ENCODE data around the gene HMSD. TPM values are rescaled to one million over a fixed set of nuclear protein-coding genes. Genes with fewer than 3 reads are reported as not detected.
A peak's percentile ranks its signal among the peaks of the same experiment; 100 is the strongest.
"Not testable (repeated sequence)": the region's sequence is repeated elsewhere in the genome, so short reads cannot be mapped to it uniquely, and the experiment has no call there.

HMSD gene
- total RNA-seq, 2 donors from 2014 or later: 3.3 to 24.2 TPM

GRCh38 chr18:63936156-63936931 lies 12.8 kb upstream of the HMSD start:
- Mint-ChIP-seq H3K9me3 (no peaks in the 10 kb centered on the region), H3K4me1 (no peaks in the 10 kb centered on the region), H3K4me3 (no peak overlapping the region), H3K27me3 (peaks cover 10% of the 10 kb centered on the region), H3K27ac (no peak overlapping the region), H3K36me3 (ENCODE audit: low read depth) (no peaks in the 10 kb centered on the region)
- ATAC-seq (replicated peaks): peak; percentile 96

GRCh38 chr18:63936932-63937393 lies 12.1 kb upstream of the HMSD start:
- Mint-ChIP-seq H3K27me3 (peaks cover 14% of the 10 kb centered on the region), H3K4me3 (no peak overlapping the region), H3K27ac (no peak overlapping the region), H3K9me3 (no peaks in the 10 kb centered on the region), H3K4me1 (no peaks in the 10 kb centered on the region), H3K36me3 (ENCODE audit: low read depth) (no peaks in the 10 kb centered on the region)
- peak; percentile 33 for ATAC-seq (replicated peaks)

- ATAC-seq (replicated peaks): no peak
- H3K27me3 Mint-ChIP-seq: peaks cover 31% of the 10 kb centered on the region
- H3K9me3 Mint-ChIP-seq: no peaks in the 10 kb centered on the region
- H3K4me1 Mint-ChIP-seq: no peaks in the 10 kb centered on the region
- no peaks in the 10 kb centered on the region for H3K36me3 Mint-ChIP-seq (ENCODE audit: low read depth)
- H3K4me3 Mint-ChIP-seq: no peak overlapping the region
- H3K27ac Mint-ChIP-seq: no peak overlapping the region
Observed at GRCh38 chr18:63940008-63940407, 9.1 kb upstream of the HMSD start.

- H3K27ac Mint-ChIP-seq; H3K9me3 Mint-ChIP-seq; H3K36me3 Mint-ChIP-seq (ENCODE audit: low read depth); ATAC-seq (replicated peaks); H3K4me1 Mint-ChIP-seq; H3K4me3 Mint-ChIP-seq: not testable (repeated sequence)
- peaks cover 28% of the 10 kb centered on the region for H3K27me3 Mint-ChIP-seq
Observed at GRCh38 chr18:63940543-63941050, 8.5 kb upstream of the HMSD start.

GRCh38 chr18:63947051-63947790 lies 1.9 kb upstream of the HMSD start:
- Mint-ChIP-seq H3K9me3 (peaks cover 5% of the 10 kb centered on the region), H3K4me3 (no peak overlapping the region), H3K27ac (peak overlapping the region; percentile 72), H3K4me1 (peaks cover 19% of the 10 kb centered on the region), H3K36me3 (ENCODE audit: low read depth) (peaks cover 7% of the 10 kb centered on the region), H3K27me3 (peaks cover 29% of the 10 kb centered on the region)
- no peak for ATAC-seq (replicated peaks)

- Mint-ChIP-seq H3K9me3 (peaks cover 5% of the 10 kb centered on the region), H3K4me1 (peaks cover 19% of the 10 kb centered on the region), H3K36me3 (ENCODE audit: low read depth) (peaks cover 20% of the 10 kb centered on the region), H3K27ac (peak overlapping the region; percentile 56), H3K4me3 (peak overlapping the region; percentile 58), H3K27me3 (peaks cover 17% of the 10 kb centered on the region)
- peak; percentile 60 for ATAC-seq (replicated peaks)
Observed at GRCh38 chr18:63951302-63951705, 2.2 kb downstream of the HMSD start.

- Mint-ChIP-seq H3K36me3 (ENCODE audit: low read depth) (peaks cover 20% of the 10 kb centered on the region), H3K9me3 (peaks cover 5% of the 10 kb centered on the region), H3K27ac (no peak overlapping the region), H3K4me1 (peaks cover 10% of the 10 kb centered on the region), H3K27me3 (peaks cover 15% of the 10 kb centered on the region), H3K4me3 (no peak overlapping the region)
- no peak for ATAC-seq (replicated peaks)
Observed at GRCh38 chr18:63953811-63954210, 4.7 kb downstream of the HMSD start.

- peak; percentile 42 for ATAC-seq (replicated peaks)
- Mint-ChIP-seq H3K9me3 (no peaks in the 10 kb centered on the region), H3K27ac (no peak overlapping the region), H3K4me1 (peaks cover 2% of the 10 kb centered on the region), H3K36me3 (ENCODE audit: low read depth) (peaks cover 13% of the 10 kb centered on the region), H3K4me3 (no peak overlapping the region), H3K27me3 (peaks cover 22% of the 10 kb centered on the region)
Observed at GRCh38 chr18:63956755-63957154, 7.7 kb downstream of the HMSD start.

GRCh38 chr18:63960891-63961290 lies 11.8 kb downstream of the HMSD start:
- Mint-ChIP-seq H3K4me3 (no peak overlapping the region), H3K36me3 (ENCODE audit: low read depth) (no peaks in the 10 kb centered on the region), H3K9me3 (no peaks in the 10 kb centered on the region), H3K4me1 (peaks cover 9% of the 10 kb centered on the region), H3K27me3 (peaks cover 16% of the 10 kb centered on the region), H3K27ac (no peak overlapping the region)
- ATAC-seq (replicated peaks): no peak

GRCh38 chr18:63961435-63961980 lies 12.4 kb downstream of the HMSD start:
- H3K9me3 Mint-ChIP-seq: no peaks in the 10 kb centered on the region
- H3K4me1 Mint-ChIP-seq: peaks cover 9% of the 10 kb centered on the region
- H3K36me3 Mint-ChIP-seq (ENCODE audit: low read depth): no peaks in the 10 kb centered on the region
- H3K4me3 Mint-ChIP-seq: no peak overlapping the region
- no peak for ATAC-seq (replicated peaks)
- H3K27me3 Mint-ChIP-seq: peaks cover 14% of the 10 kb centered on the region
- peak overlapping the region; percentile 7 for H3K27ac Mint-ChIP-seq

- no peaks in the 10 kb centered on the region for H3K36me3 Mint-ChIP-seq (ENCODE audit: low read depth)
- no peaks in the 10 kb centered on the region for H3K9me3 Mint-ChIP-seq
- ATAC-seq (replicated peaks): peak; percentile 84
- peaks cover 9% of the 10 kb centered on the region for H3K4me1 Mint-ChIP-seq
- peaks cover 10% of the 10 kb centered on the region for H3K27me3 Mint-ChIP-seq
- no peak overlapping the region for H3K4me3 Mint-ChIP-seq
- peak overlapping the region; percentile 7 for H3K27ac Mint-ChIP-seq
Observed at GRCh38 chr18:63962137-63962536, 13.0 kb downstream of the HMSD start.

- no peak overlapping the region for H3K27ac Mint-ChIP-seq
- peaks cover 7% of the 10 kb centered on the region for H3K27me3 Mint-ChIP-seq
- H3K4me1 Mint-ChIP-seq: peaks cover 9% of the 10 kb centered on the region
- H3K9me3 Mint-ChIP-seq: no peaks in the 10 kb centered on the region
- H3K36me3 Mint-ChIP-seq (ENCODE audit: low read depth): no peaks in the 10 kb centered on the region
- no peak overlapping the region for H3K4me3 Mint-ChIP-seq
- peak; percentile 57 for ATAC-seq (replicated peaks)
Observed at GRCh38 chr18:63963615-63964256, 14.6 kb downstream of the HMSD start.

GRCh38 chr18:63964908-63965307 lies 15.8 kb downstream of the HMSD start:
- H3K4me1 Mint-ChIP-seq: peaks cover 9% of the 10 kb centered on the region
- peaks cover 3% of the 10 kb centered on the region for H3K36me3 Mint-ChIP-seq (ENCODE audit: low read depth)
- no peak overlapping the region for H3K4me3 Mint-ChIP-seq
- H3K9me3 Mint-ChIP-seq: no peaks in the 10 kb centered on the region
- H3K27ac Mint-ChIP-seq: no peak overlapping the region
- ATAC-seq (replicated peaks): no peak
- H3K27me3 Mint-ChIP-seq: peaks cover 7% of the 10 kb centered on the region

GRCh38 chr18:63965716-63966330 lies 16.7 kb downstream of the HMSD start:
- Mint-ChIP-seq H3K36me3 (ENCODE audit: low read depth) (peaks cover 8% of the 10 kb centered on the region), H3K4me1 (peaks cover 12% of the 10 kb centered on the region), H3K27ac (no peak overlapping the region)

More at GRCh38 chr18:63965716-63966330, 16.7 kb downstream of the HMSD start:
- Mint-ChIP-seq H3K9me3 (no peaks in the 10 kb centered on the region), H3K4me3 (no peak overlapping the region), H3K27me3 (peaks cover 4% of the 10 kb centered on the region)
- ATAC-seq (replicated peaks): no peak
